Liver (tissue), 3 donors: ENCODE measurements around the gene GTF2IRD1.

Source experiments
- CTCF ChIP-seq: fragments of 150-350 bp; IDR thresholded peaks from 2 replicates; pipeline ENCODE4 v1.5.1; 2017; ENCODE audit warnings: improper control_type of control experiment, low read depth, low read length; ENCODE audit not compliant: missing input control
- EGR1 ChIP-seq, 2 donors: IDR thresholded peaks; 2 replicates each; pipeline ENCODE4 v1.6.1; 2016 to 2018; ENCODE audit warnings: antibody characterized with exemption in 2 of 2, low read depth in 2 of 2
- JUND ChIP-seq, 2 donors: IDR thresholded peaks; 2 replicates each; pipeline ENCODE4 v1.6.1; 2016; ENCODE audit warnings: antibody characterized with exemption in 2 of 2
- RAD21 ChIP-seq, 2 donors: IDR thresholded peaks; 2 replicates each; pipeline ENCODE4 v1.6.1; 2016; ENCODE audit warnings: antibody characterized with exemption in 2 of 2, mild to moderate bottlenecking in 2 of 2
- SP1 ChIP-seq: IDR thresholded peaks from 2 replicates; pipeline ENCODE4 v1.6.1; 2018; ENCODE audit warnings: antibody characterized with exemption, mild to moderate bottlenecking
- donor health status: healthy.
- donor health status: healthy.

GRCh38 chr7:74404388-74404700, 49.4 kb upstream of the GTF2IRD1 start:
- TF ChIP-seq CTCF, result no peak
- TF ChIP-seq JUND (IDR thresholded peaks at IDR 0.05), result no peak
- TF ChIP-seq RAD21 (IDR thresholded peaks at IDR 0.05), result no peak
- no peak for TF ChIP-seq EGR1 (IDR thresholded peaks at IDR 0.05; ENCODE audit: low read depth in 2 of 2)
- no peak for TF ChIP-seq SP1
